Pancreas (tissue), 10 donors: ENCODE measurements around the gene BACE2. TPM values are rescaled to one million over a fixed set of nuclear protein-coding genes. Genes with fewer than 3 reads are reported as not detected.
A peak's percentile ranks its signal among the peaks of the same experiment; 100 is the strongest.
"Not testable (repeated sequence)": the region's sequence is repeated elsewhere in the genome, so short reads cannot be mapped to it uniquely, and the experiment has no call there.

ENCODE experiments used
- ATAC-seq, 4 donors: fragments of 200-7000 bp; cut with Tn5 transposase; one replicate each; pipeline versions ENCODE4 v1.8.0 to v1.9.1; 2020; ENCODE audit warnings: mild to moderate bottlenecking in 4 of 4, moderate library complexity in 4 of 4
- DNase-seq, 6 donors: peaks; one replicate each; pipeline ENCODE4 v3.0.0-alpha.2; 2020
- FAIRE-seq: peaks from 2 replicates; lab custom pipeline; 2012; peaks lifted over from hg19 to GRCh38; lab: Jason Lieb, UNC
- H3K27ac ChIP-seq, 4 donors: fragments of 200-600 bp; sonication (generic); 1 replicate in 3 of 4; 2 replicates in 1 of 4; pipeline versions ENCODE4 v1.5.0 to v1.8.0; 2020
- H3K27me3 ChIP-seq, 4 donors: fragments of 200-600 bp; one replicate each; pipeline ENCODE4 v1.8.0; 2021
- H3K36me3 ChIP-seq, 3 donors: fragments of 200-600 bp; sonication (generic) in 1 of 3; one replicate each; pipeline versions ENCODE4 v1.5.0 to v1.8.0; 2020 to 2021
- H3K4me1 ChIP-seq, 3 donors: fragments of 200-600 bp; one replicate each; pipeline ENCODE4 v1.8.0; 2021
- H3K4me3 ChIP-seq, 4 donors: fragments of 200-600 bp; sonication (generic) in 2 of 4; one replicate each; pipeline versions ENCODE4 v1.5.0 to v1.8.0; 2020 to 2021
- H3K9me3 ChIP-seq, 4 donors: fragments of 200-600 bp; one replicate each; pipeline ENCODE4 v1.8.0; 2021
- WGBS, 2 donors: extraction: QIAGEN DNeasy Blood & Tissue Kit; methylation state at CpG; one replicate each; pipeline ENCODE4 v1.1.7; 2013; 5-methylcytosine and 5-hydroxymethylcytosine counted together
- intact Hi-C, 3 donors: fragments of 100-400 bp; cut with DNase I; formaldehyde crosslinking; loops; one replicate each; pipeline versions ENCODE4 v1.11.1 to v1.14.2; 2022
- polyA plus RNA-seq, 2 donors: library from polyadenylated mRNA; stranded (reverse); fragments of 200-250 nt; gene quantifications; one replicate each; pipeline ENCODE4 v1.2.3, GENCODE V29; 2013
- total RNA-seq, 6 donors: library from RNA; stranded (reverse); fragmentation: NEBNext Ultra II Directional in 4 of 6; extraction: Animal tissue kit (Norgen Biotek cat#: 25700) in 4 of 6; gene quantifications; one replicate each; pipeline versions ENCODE4 v1.2.1 to v1.2.4, GENCODE V29; 2021 to 2023
- TF ChIP-seq, protein P1 (sequence below), 4 donors: fragments of 200-600 bp; sonication (generic) in 3 of 4; IDR thresholded peaks; one replicate each; pipeline versions ENCODE4 v1.5.0 to v1.8.0; 2021; ENCODE audit warnings: antibody characterized with exemption in 4 of 4
- donor health status: healthy with polysubstance abuse.
- donor health status: DM: no; HTN: no; CAD: no; lungs with moderate emphysema.
- donor health status: DM: no; HTN: no; CAD: no.
- donor health status: control.
- donor health status: control.
- donor health status: Bipolar disorder and iron deficiency.
- donor health status: DM: yes; HTN: yes; CAD: no.
- donor health status: DM: no; HTN: no; CAD: no.
- donor health status: DM: no; HTN: no; CAD: no.
- donor health status: DM: yes; HTN: yes; CAD: no.

Gene BACE2
- total and polyA plus RNA-seq, 8 donors = 14.4 to 85.6 (median 42.9) TPM

DNA sequence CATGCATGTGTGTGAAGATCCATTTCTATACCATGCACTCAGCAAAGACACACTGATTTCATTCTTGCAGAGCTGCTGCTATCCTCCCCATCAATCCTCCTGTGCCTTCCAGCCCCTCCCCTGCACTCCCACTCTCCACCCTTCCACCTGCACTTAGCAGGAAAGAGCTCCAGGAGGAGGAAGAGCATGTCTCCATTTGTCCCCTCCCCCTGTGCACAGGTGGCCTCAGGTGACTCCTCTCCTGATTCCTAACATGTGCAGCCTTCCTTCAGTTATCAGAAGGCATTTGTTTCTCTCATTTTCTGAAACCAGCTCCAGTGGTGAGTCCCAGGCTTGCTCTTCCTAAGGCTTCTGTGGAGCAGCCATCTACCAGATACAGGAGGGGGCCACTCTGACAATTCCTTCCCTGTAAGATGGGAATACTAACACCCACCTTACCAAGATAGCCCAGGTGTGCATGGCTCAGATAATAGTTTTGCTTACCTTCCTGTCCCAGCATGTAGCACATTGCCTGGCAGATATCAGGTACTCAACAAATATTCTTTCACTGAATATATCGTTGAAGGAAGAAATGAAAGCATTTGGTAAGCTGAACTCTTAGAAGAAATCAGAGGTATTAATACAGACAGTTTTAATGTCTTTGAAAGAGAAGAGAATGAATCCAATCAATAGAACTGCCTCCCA lies 126.7 kb downstream of the BACE2 start:
- intact Hi-C loops = no loop called here
- no peak for FAIRE-seq
- WGBS, 2 donors = 41 to 44% methylated on average over 1 of the region's 1 CpG
- H3K27ac ChIP-seq = no peak overlapping the region
- ATAC-seq = no peak
- H3K4me3 ChIP-seq = no peak overlapping the region
- H3K9me3 ChIP-seq = no peaks in the 10 kb centered on the region
- DNase-seq = no peak
- no peaks in the 10 kb centered on the region for H3K4me1 ChIP-seq
- no peaks in the 10 kb centered on the region for H3K36me3 ChIP-seq
- TF ChIP-seq, protein P1, sequence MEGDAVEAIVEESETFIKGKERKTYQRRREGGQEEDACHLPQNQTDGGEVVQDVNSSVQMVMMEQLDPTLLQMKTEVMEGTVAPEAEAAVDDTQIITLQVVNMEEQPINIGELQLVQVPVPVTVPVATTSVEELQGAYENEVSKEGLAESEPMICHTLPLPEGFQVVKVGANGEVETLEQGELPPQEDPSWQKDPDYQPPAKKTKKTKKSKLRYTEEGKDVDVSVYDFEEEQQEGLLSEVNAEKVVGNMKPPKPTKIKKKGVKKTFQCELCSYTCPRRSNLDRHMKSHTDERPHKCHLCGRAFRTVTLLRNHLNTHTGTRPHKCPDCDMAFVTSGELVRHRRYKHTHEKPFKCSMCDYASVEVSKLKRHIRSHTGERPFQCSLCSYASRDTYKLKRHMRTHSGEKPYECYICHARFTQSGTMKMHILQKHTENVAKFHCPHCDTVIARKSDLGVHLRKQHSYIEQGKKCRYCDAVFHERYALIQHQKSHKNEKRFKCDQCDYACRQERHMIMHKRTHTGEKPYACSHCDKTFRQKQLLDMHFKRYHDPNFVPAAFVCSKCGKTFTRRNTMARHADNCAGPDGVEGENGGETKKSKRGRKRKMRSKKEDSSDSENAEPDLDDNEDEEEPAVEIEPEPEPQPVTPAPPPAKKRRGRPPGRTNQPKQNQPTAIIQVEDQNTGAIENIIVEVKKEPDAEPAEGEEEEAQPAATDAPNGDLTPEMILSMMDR (IDR thresholded peaks at IDR 0.05) = no peak
- no peaks in the 10 kb centered on the region for H3K27me3 ChIP-seq

DNA sequence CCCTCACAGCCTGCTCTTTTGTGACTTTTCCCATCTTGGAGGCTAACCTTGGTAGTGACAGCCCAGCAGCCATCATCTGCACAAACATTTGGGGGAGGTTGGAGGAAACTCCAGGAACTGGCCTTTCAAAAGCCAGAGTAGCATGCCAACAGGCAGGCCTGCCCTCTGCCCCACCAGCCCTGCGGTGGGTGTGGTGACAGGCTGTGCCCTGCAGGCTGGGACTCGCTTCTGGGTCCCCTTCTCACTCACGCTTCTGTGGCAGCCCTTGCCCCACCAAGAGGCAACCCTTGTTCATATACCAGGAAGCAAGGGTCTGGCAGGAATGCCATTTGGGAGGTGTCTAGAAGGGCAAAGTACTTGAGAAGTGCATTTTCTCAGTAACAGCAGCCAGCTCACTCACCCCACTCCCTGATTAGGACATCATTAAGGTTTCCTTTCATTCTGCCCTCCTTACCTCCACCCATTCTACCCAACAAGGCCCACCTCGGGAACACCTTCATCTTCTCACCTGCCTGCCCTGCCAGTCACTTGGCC lies 127.8 kb downstream of the BACE2 start:
- Histone ChIP-seq H3K9me3 (no peaks in the 10 kb centered on the region), H3K27ac (no peak overlapping the region), H3K4me1 (no peaks in the 10 kb centered on the region), H3K36me3 (no peaks in the 10 kb centered on the region), H3K27me3 (no peaks in the 10 kb centered on the region), H3K4me3 (no peak overlapping the region)
- DNase-seq (no peak), FAIRE-seq (no peak), ATAC-seq (peak in 1 of 4 donors; percentile 25)
- intact Hi-C loops = no loop called here
- 89 to 91% methylated on average over 4 of the region's 4 CpGs for WGBS, 2 donors
- TF ChIP-seq, protein P1 (IDR thresholded peaks at IDR 0.05) = no peak

DNA sequence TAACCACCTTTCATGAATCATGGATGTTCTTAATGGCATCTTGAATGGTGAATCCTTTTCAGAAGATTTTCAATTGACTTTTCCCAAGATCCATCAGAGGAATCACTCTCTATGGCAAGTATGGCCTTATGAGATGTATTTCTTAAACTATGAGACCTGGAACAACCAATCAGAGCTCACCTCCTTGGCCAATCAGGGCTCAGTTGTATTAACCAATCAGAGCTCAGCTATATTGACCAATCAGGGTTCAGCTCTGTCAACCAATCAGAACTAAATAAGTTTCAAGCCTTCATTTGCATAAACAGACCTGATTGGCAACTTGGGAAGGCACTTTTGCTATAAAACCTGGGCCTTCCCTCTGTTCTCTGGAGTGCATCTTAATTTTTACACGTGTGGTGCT lies 135.0 kb downstream of the BACE2 start:
- no peak overlapping the region for H3K27ac ChIP-seq
- 88 to 91% methylated on average over 1 of the region's 1 CpG for WGBS, 2 donors
- intact Hi-C loops = no loop called here
- no peak for FAIRE-seq
- ATAC-seq = no peak
- no peaks in the 10 kb centered on the region for H3K36me3 ChIP-seq
- no peaks in the 10 kb centered on the region for H3K4me1 ChIP-seq
- DNase-seq = no peak
- no peaks in the 10 kb centered on the region for H3K9me3 ChIP-seq
- TF ChIP-seq, protein P1 (IDR thresholded peaks at IDR 0.05) = no peak
- no peak overlapping the region for H3K4me3 ChIP-seq
- H3K27me3 ChIP-seq = no peaks in the 10 kb centered on the region

DNA sequence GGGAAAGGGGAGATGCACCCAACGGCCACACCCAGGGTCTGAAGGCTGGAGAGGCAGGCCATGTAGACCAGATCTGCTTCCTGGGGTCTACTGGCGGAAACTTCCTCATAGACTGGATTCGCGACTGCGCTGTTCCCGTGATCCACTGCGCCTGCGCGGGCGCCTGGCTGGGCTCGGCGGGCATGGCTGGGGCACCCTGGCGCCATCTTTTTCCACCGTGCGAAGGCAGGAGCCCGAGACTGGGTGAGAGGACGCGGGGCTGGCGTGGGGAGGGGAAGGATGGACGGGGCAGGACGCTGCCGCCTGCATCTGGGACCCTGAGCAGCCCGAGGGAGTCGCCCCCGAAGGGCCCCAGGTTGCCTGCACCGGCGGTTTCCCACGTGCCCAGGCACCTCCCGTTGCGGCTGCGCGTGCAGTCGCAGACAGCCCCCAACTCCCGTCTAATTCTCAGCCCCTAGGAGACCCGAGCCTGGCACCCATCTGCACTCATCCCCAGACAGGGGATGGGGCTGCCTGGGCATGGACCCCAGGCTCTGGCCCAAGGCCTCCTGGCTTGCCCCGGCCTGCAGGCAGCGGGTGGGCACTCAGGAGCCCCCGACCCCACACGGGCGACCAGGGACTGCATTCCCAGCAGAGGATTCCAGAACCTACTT lies 136.2 kb downstream of the BACE2 start:
- intact Hi-C loops = no loop called here
- Histone ChIP-seq H3K4me1 (no peaks in the 10 kb centered on the region), H3K36me3 (no peaks in the 10 kb centered on the region), H3K27ac (no peak overlapping the region), H3K9me3 (no peaks in the 10 kb centered on the region), H3K4me3 (no peak overlapping the region), H3K27me3 (no peaks in the 10 kb centered on the region)
- ATAC-seq (no peak), DNase-seq (peak in 2 of 6 donors; percentile 31 to 52), FAIRE-seq (no peak)
- WGBS, 2 donors = 93 to 95% methylated on average over 34 to 40 of the region's 40 CpGs
- TF ChIP-seq, protein P1 (IDR thresholded peaks at IDR 0.05) = no peak

DNA sequence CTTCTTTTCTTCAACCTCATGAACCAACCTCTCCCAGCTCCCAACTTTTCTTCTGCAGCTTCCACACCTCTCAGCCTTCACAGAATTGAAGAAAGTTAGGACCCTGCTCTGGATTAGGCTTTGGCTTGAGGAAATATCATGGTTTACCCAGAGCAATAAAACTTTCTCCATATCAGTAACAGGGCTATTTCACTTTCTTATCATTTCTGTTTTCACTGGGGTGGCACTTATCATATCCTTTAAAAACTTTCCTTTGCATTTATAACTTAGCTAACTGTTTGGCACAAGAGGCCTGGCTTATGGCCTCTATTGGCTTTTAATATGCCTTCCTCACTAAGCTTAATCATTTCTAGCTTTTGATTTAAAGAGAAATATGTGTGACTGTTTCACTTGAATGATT lies 139.3 kb downstream of the BACE2 start:
- H3K4me3 ChIP-seq = no peak overlapping the region
- H3K36me3 ChIP-seq = no peaks in the 10 kb centered on the region
- TF ChIP-seq, protein P1 (IDR thresholded peaks at IDR 0.05) = no peak
- H3K4me1 ChIP-seq = no peaks in the 10 kb centered on the region
- no peak overlapping the region for H3K27ac ChIP-seq
- FAIRE-seq = no peak
- no peak for ATAC-seq
- DNase-seq = no peak
- no peaks in the 10 kb centered on the region for H3K9me3 ChIP-seq
- intact Hi-C loops = no loop called here
- no peaks in the 10 kb centered on the region for H3K27me3 ChIP-seq

DNA sequence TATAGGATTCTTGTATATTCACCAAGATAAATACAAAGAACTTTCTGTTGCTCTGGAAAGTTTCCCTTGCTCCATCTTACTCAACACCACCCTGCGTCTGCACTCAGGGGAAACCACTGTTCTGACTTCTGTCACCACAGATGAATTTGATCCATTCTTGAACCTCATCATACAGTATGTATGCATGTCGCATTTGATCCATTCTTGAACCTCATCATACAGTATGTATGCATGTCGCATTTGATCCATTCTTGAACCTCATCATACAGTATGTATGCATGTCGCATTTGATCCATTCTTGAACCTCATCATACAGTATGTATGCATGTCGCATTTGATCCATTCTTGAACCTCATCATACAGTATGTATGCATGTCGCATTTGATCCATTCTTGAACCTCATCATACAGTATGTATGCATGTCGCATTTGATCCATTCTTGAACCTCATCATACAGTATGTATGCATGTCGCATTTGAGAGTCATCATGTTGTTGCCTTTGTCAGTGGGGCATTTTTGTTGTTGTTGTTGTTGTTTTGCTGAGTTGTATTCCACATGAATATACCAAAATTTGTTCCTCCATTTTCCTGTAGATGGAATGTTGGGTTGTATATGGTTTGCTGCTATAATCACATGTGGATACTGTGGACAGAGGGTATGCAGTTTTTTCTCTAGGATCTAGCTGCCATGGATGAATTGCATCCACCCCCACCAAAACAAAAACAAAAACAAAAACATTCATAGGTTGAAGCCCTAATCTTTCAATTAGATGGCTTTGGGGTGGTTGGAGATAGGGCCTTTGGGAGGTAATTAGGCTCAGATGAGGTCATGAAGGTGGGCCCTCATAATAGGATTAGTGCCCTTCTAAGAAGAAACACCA lies 145.6 kb downstream of the BACE2 start:
- H3K27ac ChIP-seq, ATAC-seq, DNase-seq, H3K9me3 ChIP-seq, FAIRE-seq, H3K4me3 ChIP-seq, H3K36me3 ChIP-seq, intact Hi-C loops, H3K27me3 ChIP-seq: not testable (repeated sequence)
- WGBS, 2 donors = 96 to 98% methylated on average over 4 to 5 of the region's 8 CpGs
- H3K4me1 ChIP-seq = peaks cover 0 to 12% (median 0%) of the 10 kb centered on the region in 3 donors
